H1 (cell line): Measurements from ENCODE around the gene VIT. TPM values are rescaled to one million over a fixed set of nuclear protein-coding genes. Genes with fewer than 3 reads are reported as not detected.

ENCODE experiments used
- CTCF ChIA-PET: fragments of 300-600 bp; sonication (Branson Sonifier 250); formaldehyde crosslinking; loops from one replicate; lab custom pipeline; 2021; ENCODE audit not compliant: partially characterized antibody; lab: Charles Lee
- POLR2A ChIA-PET: fragments of 300-600 bp; sonication (Branson Sonifier 250); formaldehyde crosslinking; loops from one replicate; lab custom pipeline; 2021; ENCODE audit warnings: inconsistent platforms; ENCODE audit not compliant: partially characterized antibody; lab: Charles Lee
- DNase-seq, 2 experiments: peaks; one replicate each; pipeline versions ENCODE4 v3.0.0 to v3.0.0-alpha.2; 2010 to 2022; ENCODE audit warnings: low spot score in 2 of 2, low read depth in 1 of 2, mixed read lengths in 1 of 2
- FAIRE-seq: peaks from 2 replicates; lab custom pipeline; 2011; peaks lifted over from hg19 to GRCh38; lab: Jason Lieb, UNC
- H2AFZ ChIP-seq: 2 replicates; pipeline ENCODE4 v1.8.1; 2012; ENCODE audit warnings: low read length, inconsistent platforms
- H2AK5ac ChIP-seq: 2 replicates; pipeline ENCODE4 v1.6.1; 2013; ENCODE audit warnings: low read depth, low read length
- H2BK120ac ChIP-seq: replicated peaks from 2 replicates; pipeline ENCODE3; 2013; ENCODE audit warnings: low read depth, low read length, inconsistent platforms
- H2BK12ac ChIP-seq: 2 replicates; pipeline ENCODE4 v1.6.1; 2013; ENCODE audit warnings: low read depth, low read length
- H2BK15ac ChIP-seq: 2 replicates; pipeline ENCODE4 v1.6.1; 2013; ENCODE audit warnings: low read length
- H2BK20ac ChIP-seq: 2 replicates; pipeline ENCODE4 v1.6.1; 2013; ENCODE audit warnings: low read length
- H2BK5ac ChIP-seq: 2 replicates; pipeline ENCODE4 v1.6.1; 2013; ENCODE audit warnings: low read depth, low read length
- H3K14ac ChIP-seq: 2 replicates; pipeline ENCODE4 v1.6.1; 2013; ENCODE audit warnings: inconsistent platforms; ENCODE audit not compliant: insufficient read length
- H3K18ac ChIP-seq: 2 replicates; pipeline ENCODE4 v1.6.1; 2013; ENCODE audit warnings: low read length; ENCODE audit errors: extremely low read depth
- H3K23ac ChIP-seq: 2 replicates; pipeline ENCODE4 v1.6.1; 2013; ENCODE audit warnings: inconsistent platforms; ENCODE audit not compliant: insufficient read length
- H3K23me2 ChIP-seq: 2 replicates; pipeline ENCODE4 v1.6.1; 2013; ENCODE audit warnings: low read depth, low read length
- H3K27ac ChIP-seq: 2 replicates; pipeline ENCODE4 v1.6.1; 2011; ENCODE audit warnings: low read depth, low read length, inconsistent platforms
- H3K27me3 ChIP-seq, 4 experiments: replicated peaks in 1 of 4; 1 replicate in 1 of 4; 2 replicates in 3 of 4; pipeline versions ENCODE4 v1.6.1 to v1.8.1; 2011 to 2013; ENCODE audit warnings: low read length in 3 of 4, mild to moderate bottlenecking in 3 of 4, inconsistent platforms in 2 of 4, mixed read lengths in 2 of 4, moderate library complexity in 1 of 4; ENCODE audit not compliant: control insufficient read depth in 3 of 4, insufficient read depth in 3 of 4; ENCODE audit errors: extremely low read depth in 1 of 4
- H3K36me3 ChIP-seq, 4 experiments: 2 replicates each; pipeline versions ENCODE4 v1.6.1 to v1.8.1; 2011 to 2013; ENCODE audit warnings: mild to moderate bottlenecking in 4 of 4, low read length in 3 of 4, moderate library complexity in 2 of 4, control low read depth in 1 of 4, inconsistent platforms in 1 of 4; ENCODE audit not compliant: insufficient read depth in 4 of 4, control insufficient read depth in 2 of 4
- H3K4ac ChIP-seq: replicated peaks from 2 replicates; pipeline ENCODE3; 2013; ENCODE audit warnings: low read length, low read depth, mixed read lengths, inconsistent platforms; ENCODE audit not compliant: insufficient read length
- H3K4me1 ChIP-seq, 4 experiments: replicated peaks in 1 of 4; 1 replicate in 1 of 4; 2 replicates in 3 of 4; pipeline versions ENCODE4 v1.6.1 to v1.8.1; 2011 to 2013; ENCODE audit warnings: low read length in 3 of 4, inconsistent platforms in 2 of 4, mixed read lengths in 1 of 4; ENCODE audit not compliant: insufficient read depth in 4 of 4, control insufficient read depth in 3 of 4
- H3K4me2 ChIP-seq, 2 experiments: 2 replicates each; pipeline versions ENCODE4 v1.6.1 to v1.8.1; 2011 to 2013; ENCODE audit warnings: low read depth in 2 of 2, low read length in 2 of 2, control low read depth in 1 of 2, inconsistent platforms in 1 of 2, mild to moderate bottlenecking in 1 of 2; ENCODE audit not compliant: insufficient read depth in 1 of 2
- H3K4me3 ChIP-seq, 4 experiments: fragments of 200-600, 300-600 bp in 1 of 4; sonication (generic), shearing (Covaris generic), sonication (Bioruptor Twin) in 1 of 4; 2 replicates each; pipeline versions ENCODE4 v1.5.1 to v1.8.1; 2011 to 2016; ENCODE audit warnings: low read length in 4 of 4, low read depth in 3 of 4, control low read depth in 2 of 4, inconsistent platforms in 2 of 4, mild to moderate bottlenecking in 2 of 4, mixed read lengths in 1 of 4, moderate library complexity in 1 of 4; ENCODE audit not compliant: insufficient read depth in 2 of 4; ENCODE audit errors: extremely low read depth in 1 of 4
- H3K56ac ChIP-seq: replicated peaks from 2 replicates; pipeline ENCODE3; 2013; ENCODE audit warnings: low read depth, mild to moderate bottlenecking, mixed read lengths, low read length, inconsistent platforms; ENCODE audit not compliant: insufficient read length
- H3K79me1 ChIP-seq: 2 replicates; pipeline ENCODE4 v1.6.1; 2013; ENCODE audit warnings: low read depth, low read length, control low read depth
- H3K79me2 ChIP-seq, 2 experiments: 2 replicates each; pipeline versions ENCODE4 v1.6.1 to v1.8.1; 2012 to 2013; ENCODE audit warnings: low read length in 2 of 2, mild to moderate bottlenecking in 2 of 2, inconsistent platforms in 1 of 2; ENCODE audit not compliant: insufficient read depth in 2 of 2, control insufficient read depth in 1 of 2
- H3K9ac ChIP-seq, 4 experiments: replicated peaks in 1 of 4; 1 replicate in 1 of 4; 2 replicates in 3 of 4; pipeline versions ENCODE4 v1.6.1 to v1.8.1; 2011 to 2013; ENCODE audit warnings: low read depth in 3 of 4, low read length in 3 of 4, control low read depth in 2 of 4, mild to moderate bottlenecking in 2 of 4, moderate library complexity in 2 of 4, inconsistent platforms in 1 of 4; ENCODE audit errors: extremely low read depth in 1 of 4
- H3K9me3 ChIP-seq, 2 experiments: 2 replicates each; pipeline versions ENCODE4 v1.6.1 to v1.8.1; 2012 to 2013; ENCODE audit warnings: mild to moderate bottlenecking in 2 of 2, moderate library complexity in 2 of 2, control low read depth in 1 of 2, inconsistent platforms in 1 of 2, low read depth in 1 of 2, low read length in 1 of 2, mixed read lengths in 1 of 2; ENCODE audit not compliant: insufficient read depth in 2 of 2
- H4K20me1 ChIP-seq, 2 experiments: replicated peaks in 1 of 2; 2 replicates each; pipeline versions ENCODE3 to v1.8.1; 2011 to 2013; ENCODE audit warnings: inconsistent platforms in 2 of 2, low read length in 2 of 2, mild to moderate bottlenecking in 1 of 2; ENCODE audit not compliant: insufficient read depth in 2 of 2, control insufficient read depth in 1 of 2
- H4K5ac ChIP-seq: 2 replicates; pipeline ENCODE4 v1.6.1; 2013; ENCODE audit warnings: low read length, low read depth, mixed read lengths, inconsistent platforms; ENCODE audit not compliant: insufficient read length
- H4K8ac ChIP-seq: 2 replicates; pipeline ENCODE4 v1.8.0; 2013; ENCODE audit warnings: mild to moderate bottlenecking, moderate library complexity, low read length, inconsistent platforms; ENCODE audit not compliant: insufficient read depth; ENCODE audit errors: extremely low read depth
- H4K91ac ChIP-seq: replicated peaks from 2 replicates; pipeline ENCODE3; 2013; ENCODE audit warnings: low read length, mixed read lengths, inconsistent platforms; ENCODE audit not compliant: insufficient read length
- BACH1 ChIP-seq: IDR thresholded peaks from 2 replicates; pipeline ENCODE4 v1.6.1; 2012; ENCODE audit warnings: low read length, improper control_type of control experiment
- HDAC2 ChIP-seq, 2 experiments: fragments of 300-600 bp in 1 of 2; sonication (generic) in 1 of 2; IDR thresholded peaks; 2 replicates each; pipeline ENCODE4 v1.6.1; 2011 to 2012; ENCODE audit warnings: low read depth in 2 of 2, low read length in 2 of 2, mild to moderate bottlenecking in 2 of 2, moderate library complexity in 2 of 2, borderline replicate concordance in 1 of 2, inconsistent platforms in 1 of 2
- JUND ChIP-seq: IDR thresholded peaks from 2 replicates; pipeline ENCODE4 v1.6.1; 2011; ENCODE audit warnings: mild to moderate bottlenecking, improper control_type of control experiment, low read length
- SIN3A ChIP-seq, 2 experiments: IDR thresholded peaks in 1 of 2; conservative IDR thresholded peaks in 1 of 2; 2 replicates each; pipeline ENCODE4 v1.6.1; 2011 to 2012; ENCODE audit warnings: low read length in 2 of 2, improper control_type of control experiment in 1 of 2, low read depth in 1 of 2, mild to moderate bottlenecking in 1 of 2
- SP4 ChIP-seq: IDR thresholded peaks from 2 replicates; pipeline ENCODE4 v1.6.1; 2012; ENCODE audit warnings: low read length, inconsistent platforms
- SRF ChIP-seq: IDR thresholded peaks from 2 replicates; pipeline ENCODE4 v1.6.1; 2011; ENCODE audit warnings: mild to moderate bottlenecking, low read depth, low read length, moderate library complexity
- TBP ChIP-seq: IDR thresholded peaks from 2 replicates; pipeline ENCODE4 v1.6.1; 2011; ENCODE audit warnings: low read depth, low read length, improper control_type of control experiment
- WGBS, 2 experiments: shearing (Covaris generic) in 1 of 2; methylation state at CpG; one replicate each; pipeline versions ENCODE4 v1.1.6 to v1.1.7; 2013 to 2015; ENCODE audit warnings: low lambda C conversion rate in 2 of 2, mixed read lengths in 2 of 2, inconsistent platforms in 1 of 2, low coverage in 1 of 2, missing lambda C conversion rate in 1 of 2; ENCODE audit not compliant: insufficient replicate concordance in 2 of 2, insufficient coverage in 1 of 2, insufficient read length in 1 of 2; ENCODE audit errors: extremely low coverage in 1 of 2, missing lambda C conversion rate in 1 of 2; 5-methylcytosine and 5-hydroxymethylcytosine counted together
- polyA plus RNA-seq, 7 experiments: library from polyadenylated mRNA; depleted of rRNA in 3 of 7; stranded (reverse) in 5 of 7; unstranded in 2 of 7; fragments of >200 nt in 5 of 7; fragments of 200-250 nt in 2 of 7; gene quantifications; 1 replicate in 5 of 7; 2 replicates in 1 of 7; 4 replicates in 1 of 7; pipeline versions ENCODE4 v1.2.1 to v1.2.3, GENCODE V29; 2011 to 2013; ENCODE audit warnings: missing spikeins in 2 of 7, mixed read lengths in 2 of 7
- total RNA-seq: library from RNA; stranded (reverse); fragmentation: NEBNext Ultra II Directional; extraction: Animal tissue kit (Norgen Biotek cat#: 25700); gene quantifications from 2 replicates; pipeline ENCODE4 v1.2.1, GENCODE V29; 2021

Gene VIT
- total and polyA plus RNA-seq, 2 of the 8 experiments (the other 6 are each of a cell fraction or from before 2014, with no cell fraction given) = 0.03 TPM; not detected in 1

DNA sequence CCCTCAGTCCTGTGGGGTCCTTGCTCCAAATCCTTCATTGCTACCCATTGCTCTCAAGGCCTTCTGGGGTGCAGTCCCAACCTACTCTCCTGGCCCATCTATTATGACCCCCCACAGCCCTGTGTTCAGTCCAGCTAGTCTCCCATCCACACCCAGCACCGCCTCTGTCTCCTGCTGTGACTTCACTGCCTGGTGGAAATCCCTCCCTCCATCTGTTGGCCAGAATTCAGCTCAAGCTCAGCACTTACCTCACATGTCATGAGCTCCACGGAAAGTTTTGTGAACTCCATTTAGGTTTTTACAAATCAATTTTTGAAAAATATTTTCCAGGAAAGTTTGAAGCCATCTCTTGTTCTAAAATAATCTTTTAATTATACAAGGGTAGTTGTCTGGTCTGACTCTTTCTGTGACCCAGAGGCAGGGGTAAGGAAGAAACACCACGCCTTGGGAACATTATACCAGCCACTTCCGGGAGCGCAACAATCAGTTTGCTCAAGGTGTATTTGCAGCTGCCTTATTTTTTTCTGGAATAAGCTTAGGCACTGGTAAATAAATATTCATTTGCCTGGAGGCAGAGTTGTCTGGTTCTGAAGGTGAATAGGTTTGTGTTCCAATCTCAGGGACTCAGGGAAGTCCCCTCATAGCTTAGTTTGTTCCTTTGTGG is 110.8 kb downstream of the VIT start:
- no peak overlapping the region for H3K4me3 ChIP-seq
- ChIA-PET CTCF (interaction anchor here (0.6 to 2.6 kb wide), 8 partner anchors 8 to 175 kb away, joined by 3 to 19 read pairs (median 4); no protein-coding TSS in a partner anchor), POLR2A (no interaction called here)
- no peak overlapping the region for H2BK5ac ChIP-seq
- no peaks in the 10 kb centered on the region; a peak in 1 of 7 replicates for H3K27me3 ChIP-seq
- H3K79me1 ChIP-seq = no peaks in the 10 kb centered on the region
- no peaks in the 10 kb centered on the region for H3K79me2 ChIP-seq
- no peak overlapping the region for H3K23ac ChIP-seq
- no peak overlapping the region for H4K8ac ChIP-seq
- H3K36me3 ChIP-seq = no peaks in the 10 kb centered on the region
- H3K9me3 ChIP-seq = peaks cover 0 to 9% of the 10 kb centered on the region in 2 experiments; a peak in 1 of 4 replicates
- no peaks in the 10 kb centered on the region for H4K20me1 ChIP-seq
- no peak overlapping the region for H3K18ac ChIP-seq
- no peak overlapping the region for H3K14ac ChIP-seq
- H4K91ac ChIP-seq = no peak overlapping the region
- H2AK5ac ChIP-seq = no peak overlapping the region
- no peaks in the 10 kb centered on the region for H3K4me1 ChIP-seq
- H2BK120ac ChIP-seq = no peak overlapping the region
- H4K5ac ChIP-seq = no peak overlapping the region
- H3K4me2 ChIP-seq = no peak overlapping the region
- no peak overlapping the region for H3K56ac ChIP-seq
- H3K4ac ChIP-seq = no peak overlapping the region
- no peak overlapping the region for H2BK20ac ChIP-seq
- H3K23me2 ChIP-seq = no peaks in the 10 kb centered on the region
- FAIRE-seq = no peak
- no peak overlapping the region for H3K27ac ChIP-seq
- WGBS, 2 experiments = 95% methylated on average over 5 of the region's 5 CpGs; no CpG with 5 or more reads in 1 of the 2 experiments
- no peak overlapping the region for H3K9ac ChIP-seq
- no peak overlapping the region for H2AFZ ChIP-seq
- H2BK12ac ChIP-seq = no peak overlapping the region
- TF ChIP-seq JUND (no peak), TBP (no peak), SP4 (no peak), SIN3A (conservative IDR thresholded peaks at IDR 0.05 in 1 of 2, IDR thresholded peaks at IDR 0.05 in 1 of 2; ENCODE audit: low read depth in 1 of 2, low read length in 2 of 2) (no peak), BACH1 (no peak), SRF (no peak), HDAC2 (IDR thresholded peaks at IDR 0.05; ENCODE audit: borderline replicate concordance in 1 of 2, low read depth in 2 of 2, low read length in 2 of 2) (no peak)
- no peak for DNase-seq
- H2BK15ac ChIP-seq = no peak overlapping the region
